ENCODE results near the gene RNU4-1.

GRCh38 chr12:120249875-120250795 lies 42.9 kb downstream of the RNU4-1 start:
- TF ChIP-seq ZBTB33 (IDR thresholded peaks at IDR 0.05) (no peak), CTCF (IDR thresholded peaks at IDR 0.05; ENCODE audit: low read depth, low read length, missing input control) (no peak), MAX (IDR thresholded peaks at IDR 0.05) (no peak), HNF4A (conservative IDR thresholded peaks at IDR 0.05) (no peak), FOXA1 (IDR thresholded peaks at IDR 0.05) (no peak)
- TF ChIP-seq, protein P1, sequence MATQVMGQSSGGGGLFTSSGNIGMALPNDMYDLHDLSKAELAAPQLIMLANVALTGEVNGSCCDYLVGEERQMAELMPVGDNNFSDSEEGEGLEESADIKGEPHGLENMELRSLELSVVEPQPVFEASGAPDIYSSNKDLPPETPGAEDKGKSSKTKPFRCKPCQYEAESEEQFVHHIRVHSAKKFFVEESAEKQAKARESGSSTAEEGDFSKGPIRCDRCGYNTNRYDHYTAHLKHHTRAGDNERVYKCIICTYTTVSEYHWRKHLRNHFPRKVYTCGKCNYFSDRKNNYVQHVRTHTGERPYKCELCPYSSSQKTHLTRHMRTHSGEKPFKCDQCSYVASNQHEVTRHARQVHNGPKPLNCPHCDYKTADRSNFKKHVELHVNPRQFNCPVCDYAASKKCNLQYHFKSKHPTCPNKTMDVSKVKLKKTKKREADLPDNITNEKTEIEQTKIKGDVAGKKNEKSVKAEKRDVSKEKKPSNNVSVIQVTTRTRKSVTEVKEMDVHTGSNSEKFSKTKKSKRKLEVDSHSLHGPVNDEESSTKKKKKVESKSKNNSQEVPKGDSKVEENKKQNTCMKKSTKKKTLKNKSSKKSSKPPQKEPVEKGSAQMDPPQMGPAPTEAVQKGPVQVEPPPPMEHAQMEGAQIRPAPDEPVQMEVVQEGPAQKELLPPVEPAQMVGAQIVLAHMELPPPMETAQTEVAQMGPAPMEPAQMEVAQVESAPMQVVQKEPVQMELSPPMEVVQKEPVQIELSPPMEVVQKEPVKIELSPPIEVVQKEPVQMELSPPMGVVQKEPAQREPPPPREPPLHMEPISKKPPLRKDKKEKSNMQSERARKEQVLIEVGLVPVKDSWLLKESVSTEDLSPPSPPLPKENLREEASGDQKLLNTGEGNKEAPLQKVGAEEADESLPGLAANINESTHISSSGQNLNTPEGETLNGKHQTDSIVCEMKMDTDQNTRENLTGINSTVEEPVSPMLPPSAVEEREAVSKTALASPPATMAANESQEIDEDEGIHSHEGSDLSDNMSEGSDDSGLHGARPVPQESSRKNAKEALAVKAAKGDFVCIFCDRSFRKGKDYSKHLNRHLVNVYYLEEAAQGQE (IDR thresholded peaks at IDR 0.05): no peak
- TF ChIP-seq, protein P2, sequence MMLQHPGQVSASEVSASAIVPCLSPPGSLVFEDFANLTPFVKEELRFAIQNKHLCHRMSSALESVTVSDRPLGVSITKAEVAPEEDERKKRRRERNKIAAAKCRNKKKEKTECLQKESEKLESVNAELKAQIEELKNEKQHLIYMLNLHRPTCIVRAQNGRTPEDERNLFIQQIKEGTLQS (IDR thresholded peaks at IDR 0.05): no peak
